WTC11 (cell line): ENCODE results near the gene DCUN1D2. TPM values are rescaled to one million over a fixed set of nuclear protein-coding genes. Genes with fewer than 3 reads are reported as not detected.

Source experiments
- ATAC-seq: fragments of 200-7000 bp; cut with Tn5 transposase; 2 replicates; pipeline ENCODE4 v1.10.0; 2021; ENCODE audit warnings: mild to moderate bottlenecking, moderate library complexity
- CTCF ChIA-PET: fragments of 300-600 bp; sonication (Branson Sonifier 250); formaldehyde crosslinking; loops from one replicate; lab custom pipeline; 2021; ENCODE audit warnings: antibody characterized with exemption; lab: Charles Lee
- POLR2A ChIA-PET: fragments of 350-600 bp; sonication (Branson Sonifier 250); formaldehyde crosslinking; loops from one replicate; lab custom pipeline; 2021; ENCODE audit warnings: antibody characterized with exemption; lab: Charles Lee
- DNase-seq: peaks from one replicate; pipeline ENCODE4 v3.0.0; 2021; ENCODE audit warnings: low spot score
- H3K27ac Mint-ChIP-seq: 2 replicates; pipeline ENCODE4 v1.8.0; 2021; ENCODE audit warnings: mixed read lengths
- H3K27me3 Mint-ChIP-seq: 2 replicates; pipeline ENCODE4 v1.8.0; 2021; ENCODE audit warnings: low read depth, mild to moderate bottlenecking, moderate library complexity, mixed read lengths
- H3K36me3 Mint-ChIP-seq: 2 replicates; pipeline ENCODE4 v1.8.0; 2021; ENCODE audit warnings: mixed read lengths
- H3K4me1 Mint-ChIP-seq: 2 replicates; pipeline ENCODE4 v1.8.0; 2022; ENCODE audit warnings: mixed read lengths
- H3K4me3 Mint-ChIP-seq: 2 replicates; pipeline ENCODE4 v1.8.0; 2021; ENCODE audit warnings: mild to moderate bottlenecking, moderate library complexity, mixed read lengths
- H3K9me3 Mint-ChIP-seq: 2 replicates; pipeline ENCODE4 v1.8.0; 2021; ENCODE audit warnings: mixed read lengths
- ATF2 ChIP-seq: sonication (generic); formaldehyde crosslinking; IDR thresholded peaks from 2 replicates; pipeline ENCODE4 v1.8.1; 2022; ENCODE audit warnings: low read depth, missing genetic modification reagents, borderline replicate concordance
- ATF6 ChIP-seq: sonication (generic); formaldehyde crosslinking; IDR thresholded peaks from 2 replicates; pipeline ENCODE4 v1.8.1; 2023; ENCODE audit warnings: mild to moderate bottlenecking, missing genetic modification reagents
- CREB1 ChIP-seq: sonication (generic); formaldehyde crosslinking; IDR thresholded peaks from 2 replicates; pipeline ENCODE4 v1.8.0; 2023; ENCODE audit warnings: mild to moderate bottlenecking, missing genetic modification reagents
- E2F1 ChIP-seq: sonication (generic); formaldehyde crosslinking; IDR thresholded peaks from 2 replicates; pipeline ENCODE4 v1.8.0; 2022; ENCODE audit warnings: mild to moderate bottlenecking, missing genetic modification reagents
- ESRRA ChIP-seq: sonication (generic); formaldehyde crosslinking; IDR thresholded peaks from 2 replicates; pipeline ENCODE4 v1.8.1; 2022; ENCODE audit warnings: mild to moderate bottlenecking, missing genetic modification reagents, borderline replicate concordance
- GTF2I ChIP-seq: fragments of 250-450 bp; sonication (Bioruptor Pico); conservative IDR thresholded peaks from 2 replicates; pipeline ENCODE4 v1.4.0; 2021; ENCODE audit warnings: mild to moderate bottlenecking
- HMGA2 ChIP-seq: fragments of 250-450 bp; sonication (Bioruptor Pico); IDR thresholded peaks from 2 replicates; pipeline ENCODE4 v1.4.0; 2021; ENCODE audit warnings: mild to moderate bottlenecking, moderate library complexity
- JAZF1 ChIP-seq: fragments of 250-450 bp; sonication (Bioruptor Pico); IDR thresholded peaks from 2 replicates; pipeline ENCODE4 v1.9.0; 2021; ENCODE audit warnings: moderate library complexity, mild to moderate bottlenecking, inconsistent platforms
- KAT7 ChIP-seq: sonication (generic); formaldehyde crosslinking; IDR thresholded peaks from 2 replicates; pipeline ENCODE4 v1.8.1; 2023; ENCODE audit warnings: missing genetic modification reagents, mild to moderate bottlenecking, borderline replicate concordance
- NFYB ChIP-seq: sonication (generic); formaldehyde crosslinking; conservative IDR thresholded peaks from 2 replicates; pipeline ENCODE4 v1.8.0; 2022; ENCODE audit warnings: low read depth, missing genetic modification reagents
- NR3C1 ChIP-seq: sonication (generic); formaldehyde crosslinking; conservative IDR thresholded peaks from 2 replicates; pipeline ENCODE4 v1.8.1; 2023; ENCODE audit warnings: low read depth, mild to moderate bottlenecking, missing genetic modification reagents
- PREB ChIP-seq: sonication (generic); formaldehyde crosslinking; IDR thresholded peaks from 2 replicates; pipeline ENCODE4 v1.8.1; 2022; ENCODE audit warnings: mild to moderate bottlenecking, missing genetic modification reagents, moderate library complexity, borderline replicate concordance
- RORB ChIP-seq: fragments of 250-450 bp; sonication (Bioruptor Pico); IDR thresholded peaks from 2 replicates; pipeline ENCODE4 v1.9.0; 2021; ENCODE audit warnings: mild to moderate bottlenecking
- TEAD4 ChIP-seq: sonication (generic); formaldehyde crosslinking; IDR thresholded peaks from 2 replicates; pipeline ENCODE4 v1.8.0; 2022; ENCODE audit warnings: mild to moderate bottlenecking, missing genetic modification reagents
- ZNF219 ChIP-seq: sonication (generic); formaldehyde crosslinking; IDR thresholded peaks from 2 replicates; pipeline ENCODE4 v1.8.0; 2023; ENCODE audit warnings: missing genetic modification reagents, mild to moderate bottlenecking, borderline replicate concordance
- ZNF317 ChIP-seq: sonication (generic); formaldehyde crosslinking; IDR thresholded peaks from 2 replicates; pipeline ENCODE4 v1.8.1; 2023; ENCODE audit warnings: low read depth, mild to moderate bottlenecking, moderate library complexity, missing genetic modification reagents, borderline replicate concordance
- ZNF425 ChIP-seq: fragments of 250-450 bp; sonication (Bioruptor Pico); conservative IDR thresholded peaks from 2 replicates; pipeline ENCODE4 v1.9.0; 2021; ENCODE audit warnings: mild to moderate bottlenecking
- total RNA-seq: library from RNA; stranded (reverse); gene quantifications from 3 replicates; pipeline ENCODE4 v1.2.3, GENCODE V29; 2021
- TF ChIP-seq, protein P1 (sequence below): sonication (generic); formaldehyde crosslinking; conservative IDR thresholded peaks from 2 replicates; pipeline ENCODE4 v1.8.1; 2022; ENCODE audit warnings: mild to moderate bottlenecking, missing genetic modification reagents
- TF ChIP-seq, protein P2 (sequence below): sonication (generic); formaldehyde crosslinking; IDR thresholded peaks from 2 replicates; pipeline ENCODE4 v1.8.0; 2022; ENCODE audit warnings: mild to moderate bottlenecking, missing genetic modification reagents

The DCUN1D2 gene
- total RNA-seq, 1 experiment from 2014 or later, result 42.5 TPM

- Mint-ChIP-seq H3K27ac (no peak overlapping the region), H3K4me1 (no peaks in the 10 kb centered on the region), H3K36me3 (peaks cover 37% of the 10 kb centered on the region), H3K4me3 (no peak overlapping the region), H3K9me3 (no peaks in the 10 kb centered on the region), H3K27me3 (no peaks in the 10 kb centered on the region)
- ChIA-PET CTCF (no interaction called here), POLR2A (no interaction called here)
- DNase-seq (no peak), ATAC-seq (no peak)
- no peak for TF ChIP-seq NR3C1 (CRISPR knock-in tag)
- no peak for TF ChIP-seq ZNF317 (CRISPR knock-in tag)
- TF ChIP-seq, protein P1, sequence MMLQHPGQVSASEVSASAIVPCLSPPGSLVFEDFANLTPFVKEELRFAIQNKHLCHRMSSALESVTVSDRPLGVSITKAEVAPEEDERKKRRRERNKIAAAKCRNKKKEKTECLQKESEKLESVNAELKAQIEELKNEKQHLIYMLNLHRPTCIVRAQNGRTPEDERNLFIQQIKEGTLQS (CRISPR knock-in tag), result no peak
- no peak for TF ChIP-seq CREB1
- no peak for TF ChIP-seq NFYB (CRISPR knock-in tag)
- no peak for TF ChIP-seq RORB (CRISPR knock-in tag)
- TF ChIP-seq ATF2 (CRISPR knock-in tag), result no peak
- TF ChIP-seq KAT7, result no peak
- no peak for TF ChIP-seq TEAD4
- TF ChIP-seq PREB (CRISPR knock-in tag), result no peak
- TF ChIP-seq ZNF219 (CRISPR knock-in tag), result no peak
- no peak for TF ChIP-seq HMGA2 (CRISPR knock-in tag)
- TF ChIP-seq, protein P2, sequence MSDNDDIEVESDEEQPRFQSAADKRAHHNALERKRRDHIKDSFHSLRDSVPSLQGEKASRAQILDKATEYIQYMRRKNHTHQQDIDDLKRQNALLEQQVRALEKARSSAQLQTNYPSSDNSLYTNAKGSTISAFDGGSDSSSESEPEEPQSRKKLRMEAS (CRISPR knock-in tag), result no peak
- TF ChIP-seq ATF6 (CRISPR knock-in tag), result no peak
- no peak for TF ChIP-seq ESRRA (CRISPR knock-in tag)
- no peak for TF ChIP-seq E2F1
- no peak for TF ChIP-seq GTF2I (CRISPR knock-in tag)
- TF ChIP-seq JAZF1 (CRISPR knock-in tag), result no peak
- TF ChIP-seq ZNF425, result no peak
- TF ChIP-seq, all 79 proteins: peak for 0
Observed at GRCh38 chr13:113513761-113514160, 23.2 kb upstream of the DCUN1D2 start.
